ENCODE measurements around the gene DTNA.

The DTNA gene

DNA sequence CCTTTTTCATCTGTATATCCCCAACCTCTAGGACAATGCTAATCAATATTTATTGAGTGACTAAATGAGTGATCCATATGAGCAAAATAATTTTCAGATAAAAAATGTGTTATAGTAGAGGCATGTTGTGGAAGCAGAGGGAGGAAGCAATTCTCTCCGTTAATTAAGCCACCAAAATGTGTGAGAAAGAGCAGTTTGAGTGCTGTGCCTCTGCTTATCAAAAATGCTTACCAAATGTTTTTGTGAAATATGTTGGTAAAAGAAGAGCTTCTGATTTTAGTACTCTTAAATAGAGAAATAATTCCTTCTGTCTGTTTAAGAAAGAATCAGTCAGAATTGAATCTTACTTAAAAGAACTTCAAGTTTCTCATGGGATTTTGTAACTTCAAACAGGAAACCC lies 90.3 kb downstream of the DTNA start:
- no peak for DNase-seq (ENCODE audit: low read depth in 2 of 2)
- H3K4me3 ChIP-seq (replicated peaks in 1 of 2; ENCODE audit: low read depth in 2 of 2, low read length in 2 of 2), result no peak overlapping the region
- TF ChIP-seq, protein P1, sequence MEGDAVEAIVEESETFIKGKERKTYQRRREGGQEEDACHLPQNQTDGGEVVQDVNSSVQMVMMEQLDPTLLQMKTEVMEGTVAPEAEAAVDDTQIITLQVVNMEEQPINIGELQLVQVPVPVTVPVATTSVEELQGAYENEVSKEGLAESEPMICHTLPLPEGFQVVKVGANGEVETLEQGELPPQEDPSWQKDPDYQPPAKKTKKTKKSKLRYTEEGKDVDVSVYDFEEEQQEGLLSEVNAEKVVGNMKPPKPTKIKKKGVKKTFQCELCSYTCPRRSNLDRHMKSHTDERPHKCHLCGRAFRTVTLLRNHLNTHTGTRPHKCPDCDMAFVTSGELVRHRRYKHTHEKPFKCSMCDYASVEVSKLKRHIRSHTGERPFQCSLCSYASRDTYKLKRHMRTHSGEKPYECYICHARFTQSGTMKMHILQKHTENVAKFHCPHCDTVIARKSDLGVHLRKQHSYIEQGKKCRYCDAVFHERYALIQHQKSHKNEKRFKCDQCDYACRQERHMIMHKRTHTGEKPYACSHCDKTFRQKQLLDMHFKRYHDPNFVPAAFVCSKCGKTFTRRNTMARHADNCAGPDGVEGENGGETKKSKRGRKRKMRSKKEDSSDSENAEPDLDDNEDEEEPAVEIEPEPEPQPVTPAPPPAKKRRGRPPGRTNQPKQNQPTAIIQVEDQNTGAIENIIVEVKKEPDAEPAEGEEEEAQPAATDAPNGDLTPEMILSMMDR (IDR thresholded peaks at IDR 0.05; ENCODE audit: low read depth, low read length), result no peak

DNA sequence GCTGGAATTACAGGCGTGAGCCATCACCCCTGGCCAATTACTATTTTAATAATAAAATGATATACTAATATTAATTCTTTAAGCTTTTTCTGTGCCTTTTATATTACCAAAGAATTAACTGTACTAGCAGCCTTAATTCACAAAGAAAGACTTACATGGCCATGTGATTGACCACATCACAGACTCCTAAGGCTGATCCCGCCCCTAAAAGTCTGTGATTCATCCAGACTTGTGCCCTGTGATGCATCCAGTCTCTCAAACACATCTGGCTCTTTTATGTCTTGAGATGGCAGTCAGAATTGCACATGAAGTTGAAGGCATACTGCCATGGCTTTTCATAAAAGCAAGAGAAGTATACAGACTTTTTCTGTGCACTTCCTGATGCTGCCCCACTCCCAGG lies 91.7 kb downstream of the DTNA start:
- no peak overlapping the region for H3K4me3 ChIP-seq (replicated peaks in 1 of 2; ENCODE audit: low read depth in 2 of 2, low read length in 2 of 2)
- DNase-seq (ENCODE audit: low read depth in 2 of 2), result peak; percentile 7 to 63
- TF ChIP-seq, protein P1 (IDR thresholded peaks at IDR 0.05; ENCODE audit: low read depth, low read length), result no peak

DNA sequence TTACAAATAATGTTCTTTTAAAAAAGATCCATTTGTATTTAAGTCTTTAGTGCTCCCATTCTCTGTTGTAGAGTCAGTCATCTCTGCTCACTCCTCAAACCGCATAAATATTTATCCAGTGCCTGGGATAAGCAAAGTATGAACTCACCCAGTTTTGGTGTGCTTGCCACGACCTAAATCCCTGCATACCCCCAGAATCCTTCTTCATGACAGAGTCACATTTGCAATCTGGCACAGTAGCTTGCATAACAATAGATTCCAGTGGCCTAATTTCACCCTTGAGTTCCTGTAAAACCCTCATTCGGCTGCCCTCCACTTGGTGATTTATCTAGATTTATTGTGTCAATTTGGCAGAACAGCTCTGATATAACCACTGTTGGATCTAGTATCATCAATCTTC lies 92.9 kb downstream of the DTNA start:
- H3K4me3 ChIP-seq (replicated peaks in 1 of 2; ENCODE audit: low read depth in 2 of 2, low read length in 2 of 2), result no peak overlapping the region
- TF ChIP-seq, protein P1 (IDR thresholded peaks at IDR 0.05; ENCODE audit: low read depth, low read length), result no peak
- DNase-seq (ENCODE audit: low read depth in 2 of 2), result peak in 1 of 2 donors; percentile 5

DNA sequence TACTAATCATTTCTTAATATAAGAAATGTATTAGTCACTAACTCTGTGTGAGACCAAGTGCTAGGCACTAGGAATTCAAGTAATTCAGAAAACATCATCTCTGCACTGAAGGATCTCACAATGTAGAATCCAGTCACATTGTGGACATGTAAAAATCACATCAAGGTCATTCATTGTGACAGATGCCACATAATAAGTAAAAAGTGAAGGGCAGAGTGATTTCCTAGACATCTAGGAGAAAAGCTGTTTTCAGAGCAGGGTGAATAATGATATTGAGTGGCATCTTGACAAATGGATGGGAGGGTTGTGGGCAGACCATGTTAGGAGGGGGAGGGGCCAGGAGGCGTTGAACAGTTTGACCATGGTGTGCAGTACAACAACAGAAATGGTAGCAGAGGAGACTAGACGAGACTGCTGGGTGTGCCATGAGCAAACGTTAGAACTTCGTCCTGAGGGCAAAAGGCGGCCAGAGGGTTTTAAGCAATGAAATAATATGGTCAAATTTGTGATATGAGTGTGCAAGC lies 93.8 kb downstream of the DTNA start:
- H3K4me3 ChIP-seq (replicated peaks in 1 of 2; ENCODE audit: low read depth in 2 of 2, low read length in 2 of 2), result no peak overlapping the region
- TF ChIP-seq, protein P1 (IDR thresholded peaks at IDR 0.05; ENCODE audit: low read depth, low read length), result no peak
- DNase-seq (ENCODE audit: low read depth in 2 of 2), result no peak

DNA sequence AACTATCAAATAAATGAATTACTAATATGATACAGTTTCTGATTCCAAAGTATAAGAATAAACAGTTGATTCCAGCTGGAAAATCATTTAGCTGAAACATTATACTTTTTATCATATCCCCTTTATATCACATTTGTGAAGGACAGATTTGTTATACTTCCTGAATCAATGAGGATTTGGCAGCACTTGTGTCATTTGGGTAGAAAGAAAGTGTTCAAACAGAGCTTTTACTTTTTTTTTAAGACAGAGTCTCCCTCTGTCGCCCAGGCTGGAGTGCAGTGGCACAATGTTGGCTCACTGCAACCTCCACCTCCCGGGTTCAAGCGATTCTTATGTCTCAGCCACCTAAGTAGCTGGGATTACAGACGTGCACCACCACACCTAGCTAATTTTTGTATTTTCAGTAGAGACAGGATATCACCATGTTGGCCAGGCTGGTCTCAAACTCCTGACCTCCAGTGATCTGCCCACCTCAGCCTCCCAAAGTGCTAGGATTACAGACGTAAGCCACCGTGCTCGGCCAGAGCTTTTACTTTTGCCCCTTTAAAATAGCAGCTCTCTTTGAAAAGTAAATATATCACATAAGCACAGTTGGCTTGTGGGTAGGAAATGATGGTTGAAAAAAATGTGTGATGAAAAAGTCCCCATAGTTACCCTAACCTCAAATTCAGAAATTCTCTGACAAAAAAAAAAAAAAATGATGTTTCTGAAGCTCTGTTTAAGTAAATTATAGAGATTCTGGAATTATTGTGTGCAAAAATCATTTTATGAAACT lies 95.2 kb downstream of the DTNA start:
- DNase-seq (ENCODE audit: low read depth in 2 of 2), result no peak
- TF ChIP-seq, protein P1 (IDR thresholded peaks at IDR 0.05; ENCODE audit: low read depth, low read length), result no peak
- no peak overlapping the region for H3K4me3 ChIP-seq (replicated peaks in 1 of 2; ENCODE audit: low read depth in 2 of 2, low read length in 2 of 2)

DNA sequence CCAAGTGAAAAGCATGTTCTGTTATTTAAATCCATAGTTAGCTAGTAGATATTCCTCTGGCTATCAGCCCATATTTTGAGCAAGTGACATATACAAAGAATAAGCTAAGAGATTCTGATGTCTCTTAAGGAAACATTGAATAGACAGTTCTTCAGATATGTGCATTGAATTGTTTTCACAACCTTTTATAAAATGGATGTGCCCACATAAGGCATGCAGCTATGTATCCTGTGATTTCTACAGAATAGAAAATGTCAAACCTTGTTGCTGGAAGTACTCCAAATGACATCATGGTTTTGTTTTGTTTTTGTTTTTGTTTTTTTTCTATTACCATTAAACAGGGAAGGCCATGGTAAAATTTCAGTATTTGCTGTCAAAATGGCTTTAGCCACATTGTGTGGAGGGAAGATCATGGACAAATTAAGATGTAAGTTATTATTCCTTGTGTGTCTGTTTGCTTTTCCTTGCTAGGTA lies 95.8 kb downstream of the DTNA start:
- DNase-seq (ENCODE audit: low read depth in 2 of 2), result no peak
- TF ChIP-seq, protein P1 (IDR thresholded peaks at IDR 0.05; ENCODE audit: low read depth, low read length), result no peak
- H3K4me3 ChIP-seq (replicated peaks in 1 of 2; ENCODE audit: low read depth in 2 of 2, low read length in 2 of 2), result no peak overlapping the region
